OCI-LY3 (cell line): Measurements from ENCODE around the gene S100A13.
"Not testable (repeated sequence)": the region's sequence is repeated elsewhere in the genome, so short reads cannot be mapped to it uniquely, and the experiment has no call there.

ENCODE experiments used
- H2AFZ ChIP-seq: fragments of 200-600, 300-600 bp; shearing (Covaris generic); 2 replicates; pipeline ENCODE4 v1.6.0; 2014; ENCODE audit warnings: antibody characterized with exemption, low read depth, low read length
- H3K27ac ChIP-seq: fragments of 200-600, 300-600 bp; sonication (generic); 2 replicates; pipeline ENCODE4 v1.5.1; 2014; ENCODE audit warnings: mild to moderate bottlenecking, low read length, moderate library complexity, mixed read lengths
- H3K27me3 ChIP-seq: fragments of 200-600, 300-600 bp; sonication (generic); 2 replicates; pipeline ENCODE4 v1.6.1; 2014; ENCODE audit warnings: low read depth, low read length, mixed read lengths
- H3K36me3 ChIP-seq: fragments of 200-600, 300-600 bp; sonication (generic); replicated peaks from 2 replicates; pipeline ENCODE3; 2014; ENCODE audit warnings: low read depth, low read length, mixed read lengths
- H3K4me1 ChIP-seq: fragments of 300-600, 200-600 bp; sonication (generic); 2 replicates; pipeline ENCODE4 v1.6.1; 2014; ENCODE audit warnings: low read length, mixed read lengths
- H3K4me2 ChIP-seq: fragments of 200-600, 300-600 bp; sonication (generic); 2 replicates; pipeline ENCODE4 v1.6.1; 2014; ENCODE audit warnings: low read length, mixed read lengths
- H3K4me3 ChIP-seq: fragments of 300-600, 200-600 bp; sonication (generic); 2 replicates; pipeline ENCODE4 v1.5.1; 2014; ENCODE audit warnings: antibody characterized with exemption, mild to moderate bottlenecking, low read length, moderate library complexity
- H3K79me2 ChIP-seq: fragments of 300-600, 200-600 bp; shearing (Covaris generic); 2 replicates; pipeline ENCODE4 v1.6.1; 2014; ENCODE audit warnings: mild to moderate bottlenecking, low read length, mixed read lengths
- H3K9ac ChIP-seq: fragments of 300-600, 200-600 bp; shearing (Covaris generic); 2 replicates; pipeline ENCODE4 v1.6.0; 2014; ENCODE audit warnings: mild to moderate bottlenecking, low read length, moderate library complexity
- H3K9me3 ChIP-seq: fragments of 200-600, 300-600 bp; shearing (Covaris generic); 2 replicates; pipeline ENCODE4 v1.6.1; 2014; ENCODE audit warnings: low read length, mixed read lengths; ENCODE audit not compliant: insufficient read depth
- H4K20me1 ChIP-seq: fragments of 200-600, 300-600 bp; sonication (generic); 2 replicates; pipeline ENCODE4 v1.6.1; 2016; ENCODE audit warnings: low read length, mixed read lengths; ENCODE audit not compliant: insufficient read depth
- CTCF ChIP-seq: fragments of 200-600, 300-600 bp; sonication (generic); IDR thresholded peaks from 2 replicates; pipeline ENCODE4 v1.5.1; 2014; ENCODE audit warnings: antibody characterized with exemption, low read length, low read depth
- EZH2phosphoT487 ChIP-seq: fragments of 200-600 bp; shearing (Covaris generic); IDR thresholded peaks from 2 replicates; pipeline ENCODE4 v1.6.1; 2018; ENCODE audit warnings: antibody characterized with exemption, mixed run types, low read depth

The S100A13 gene

GRCh38 chr1:153670859-153671627 lies 43.7 kb upstream of the S100A13 start, which contains the start of gene ILF2:
TSS of gene ILF2 (minus strand) at chr1:153670993. CDS start at chr1:153670922, 71 bp downstream.
- Histone ChIP-seq H3K4me3 (peak within 1 kb of the TSS; percentile 95), H3K27ac (peak within 1 kb of the TSS; percentile 78), H4K20me1 (no peaks in the 10 kb centered on the region), H3K79me2 (peaks cover 36% of the 10 kb centered on the region), H3K27me3 (no peaks in the 10 kb centered on the region), H3K4me2 (peak within 1 kb of the TSS; percentile 94), H3K36me3 (peaks cover 36% of the 10 kb centered on the region), H3K4me1 (peaks cover 9% of the 10 kb centered on the region), H3K9ac (peak within 1 kb of the TSS; percentile 94), H2AFZ (peak within 1 kb of the TSS; percentile 65), H3K9me3 (no peaks in the 10 kb centered on the region)
- TF ChIP-seq CTCF, result peak; percentile 41
- TF ChIP-seq EZH2phosphoT487, result no peak

- H3K4me3 ChIP-seq, result peak overlapping the region; percentile 95
- peaks cover 9% of the 10 kb centered on the region for H3K4me1 ChIP-seq
- no peak overlapping the region for H2AFZ ChIP-seq
- no peaks in the 10 kb centered on the region for H3K9me3 ChIP-seq
- H3K4me2 ChIP-seq, result peak overlapping the region; percentile 94
- H3K36me3 ChIP-seq, result peaks cover 41% of the 10 kb centered on the region
- H4K20me1 ChIP-seq, result no peaks in the 10 kb centered on the region
- TF ChIP-seq EZH2phosphoT487, result no peak
- TF ChIP-seq CTCF, result no peak
- H3K9ac ChIP-seq, result peak overlapping the region; percentile 94
- no peaks in the 10 kb centered on the region for H3K27me3 ChIP-seq
- peaks cover 36% of the 10 kb centered on the region for H3K79me2 ChIP-seq
- H3K27ac ChIP-seq, result peak overlapping the region; percentile 54
Observed at GRCh38 chr1:153670257-153670858, 43.1 kb upstream of the S100A13 start.

- H3K4me1 ChIP-seq, result peaks cover 9% of the 10 kb centered on the region
- H3K9ac ChIP-seq, result peak overlapping the region; percentile 94
- H3K9me3 ChIP-seq, result no peaks in the 10 kb centered on the region
- peak overlapping the region; percentile 94 for H3K4me2 ChIP-seq
- no peaks in the 10 kb centered on the region for H3K27me3 ChIP-seq
- no peak overlapping the region for H2AFZ ChIP-seq
- TF ChIP-seq CTCF, result no peak
- no peak for TF ChIP-seq EZH2phosphoT487
- no peak overlapping the region for H3K27ac ChIP-seq
- H3K4me3 ChIP-seq, result peak overlapping the region; percentile 95
- H4K20me1 ChIP-seq, result no peaks in the 10 kb centered on the region
- H3K79me2 ChIP-seq, result peaks cover 36% of the 10 kb centered on the region
- H3K36me3 ChIP-seq, result peaks cover 49% of the 10 kb centered on the region
Observed at GRCh38 chr1:153669606-153670005, 42.3 kb upstream of the S100A13 start.

GRCh38 chr1:153668672-153669071 lies 41.4 kb upstream of the S100A13 start:
- Histone ChIP-seq H3K79me2 (peaks cover 36% of the 10 kb centered on the region), H3K36me3 (peaks cover 58% of the 10 kb centered on the region)

More at GRCh38 chr1:153668672-153669071, 41.4 kb upstream of the S100A13 start:
- H3K9me3 ChIP-seq, H3K9ac ChIP-seq, H3K27ac ChIP-seq, H3K4me2 ChIP-seq, H3K27me3 ChIP-seq, H3K4me3 ChIP-seq, H2AFZ ChIP-seq, H4K20me1 ChIP-seq, H3K4me1 ChIP-seq: not testable (repeated sequence)
